Measurements from ENCODE around the gene FBXL16. TPM values are rescaled to one million over a fixed set of nuclear protein-coding genes. Genes with fewer than 3 reads are reported as not detected.

Gene FBXL16
- total and polyA plus RNA-seq, 3 donors from 2014 or later, result 15.8 to 23.4 (median 16.1) TPM

DNA sequence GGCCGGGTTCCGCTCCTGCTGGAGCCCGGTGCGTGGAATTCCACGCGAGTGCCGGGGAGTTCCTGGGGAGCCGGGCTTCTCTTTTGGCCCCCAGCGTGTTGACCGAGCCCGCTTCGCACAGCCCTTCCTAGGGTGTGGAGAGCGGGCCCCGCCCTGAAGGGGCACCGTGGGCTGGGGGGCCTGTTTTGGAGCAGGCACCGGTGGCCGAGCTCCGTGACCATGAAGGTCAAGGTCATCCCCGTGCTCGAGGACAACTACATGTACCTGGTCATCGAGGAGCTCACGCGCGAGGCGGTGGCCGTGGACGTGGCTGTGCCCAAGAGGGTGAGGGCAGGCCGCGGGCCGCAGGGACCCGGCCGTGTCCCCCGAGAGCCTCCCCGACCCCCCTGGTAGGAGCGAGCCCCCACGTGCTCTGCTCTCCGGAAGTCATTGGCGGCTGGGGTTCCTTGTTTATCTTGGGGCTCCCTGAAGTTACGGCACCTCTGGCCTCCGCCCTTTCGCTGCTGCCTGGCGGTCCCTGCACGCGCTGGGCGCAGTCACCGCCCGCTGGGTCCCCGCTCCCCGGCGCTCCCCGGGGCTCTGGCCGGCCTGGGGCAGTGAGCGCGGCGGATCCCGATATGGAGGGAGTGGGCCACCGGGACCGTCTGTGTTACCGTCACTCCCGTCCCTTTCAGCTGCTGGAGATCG lies 21.8 kb upstream of the FBXL16 start:
- TF ChIP-seq POLR2A (IDR thresholded peaks at IDR 0.05), result no peak
- TF ChIP-seq, protein P1, sequence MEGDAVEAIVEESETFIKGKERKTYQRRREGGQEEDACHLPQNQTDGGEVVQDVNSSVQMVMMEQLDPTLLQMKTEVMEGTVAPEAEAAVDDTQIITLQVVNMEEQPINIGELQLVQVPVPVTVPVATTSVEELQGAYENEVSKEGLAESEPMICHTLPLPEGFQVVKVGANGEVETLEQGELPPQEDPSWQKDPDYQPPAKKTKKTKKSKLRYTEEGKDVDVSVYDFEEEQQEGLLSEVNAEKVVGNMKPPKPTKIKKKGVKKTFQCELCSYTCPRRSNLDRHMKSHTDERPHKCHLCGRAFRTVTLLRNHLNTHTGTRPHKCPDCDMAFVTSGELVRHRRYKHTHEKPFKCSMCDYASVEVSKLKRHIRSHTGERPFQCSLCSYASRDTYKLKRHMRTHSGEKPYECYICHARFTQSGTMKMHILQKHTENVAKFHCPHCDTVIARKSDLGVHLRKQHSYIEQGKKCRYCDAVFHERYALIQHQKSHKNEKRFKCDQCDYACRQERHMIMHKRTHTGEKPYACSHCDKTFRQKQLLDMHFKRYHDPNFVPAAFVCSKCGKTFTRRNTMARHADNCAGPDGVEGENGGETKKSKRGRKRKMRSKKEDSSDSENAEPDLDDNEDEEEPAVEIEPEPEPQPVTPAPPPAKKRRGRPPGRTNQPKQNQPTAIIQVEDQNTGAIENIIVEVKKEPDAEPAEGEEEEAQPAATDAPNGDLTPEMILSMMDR (IDR thresholded peaks at IDR 0.05), result no peak
- H3K36me3 ChIP-seq (ENCODE audit: low read depth, missing control alignments), result no peaks in the 10 kb centered on the region
- no peak overlapping the region for H3K27ac ChIP-seq
- H3K4me1 ChIP-seq, result peaks cover 16% of the 10 kb centered on the region
- intact Hi-C loops (cut with DNase I; ENCODE audit: low total_unique reads), result no loop called here
- WGBS, 2 donors, result 1 to 3% methylated on average over 14 to 46 of the region's 61 CpGs
- H3K4me3 ChIP-seq, result peak overlapping the region; percentile 43 to 58
- H3K27me3 ChIP-seq, result no peaks in the 10 kb centered on the region
- DNase-seq, result no peak
- H3K9me3 ChIP-seq, result no peaks in the 10 kb centered on the region

DNA sequence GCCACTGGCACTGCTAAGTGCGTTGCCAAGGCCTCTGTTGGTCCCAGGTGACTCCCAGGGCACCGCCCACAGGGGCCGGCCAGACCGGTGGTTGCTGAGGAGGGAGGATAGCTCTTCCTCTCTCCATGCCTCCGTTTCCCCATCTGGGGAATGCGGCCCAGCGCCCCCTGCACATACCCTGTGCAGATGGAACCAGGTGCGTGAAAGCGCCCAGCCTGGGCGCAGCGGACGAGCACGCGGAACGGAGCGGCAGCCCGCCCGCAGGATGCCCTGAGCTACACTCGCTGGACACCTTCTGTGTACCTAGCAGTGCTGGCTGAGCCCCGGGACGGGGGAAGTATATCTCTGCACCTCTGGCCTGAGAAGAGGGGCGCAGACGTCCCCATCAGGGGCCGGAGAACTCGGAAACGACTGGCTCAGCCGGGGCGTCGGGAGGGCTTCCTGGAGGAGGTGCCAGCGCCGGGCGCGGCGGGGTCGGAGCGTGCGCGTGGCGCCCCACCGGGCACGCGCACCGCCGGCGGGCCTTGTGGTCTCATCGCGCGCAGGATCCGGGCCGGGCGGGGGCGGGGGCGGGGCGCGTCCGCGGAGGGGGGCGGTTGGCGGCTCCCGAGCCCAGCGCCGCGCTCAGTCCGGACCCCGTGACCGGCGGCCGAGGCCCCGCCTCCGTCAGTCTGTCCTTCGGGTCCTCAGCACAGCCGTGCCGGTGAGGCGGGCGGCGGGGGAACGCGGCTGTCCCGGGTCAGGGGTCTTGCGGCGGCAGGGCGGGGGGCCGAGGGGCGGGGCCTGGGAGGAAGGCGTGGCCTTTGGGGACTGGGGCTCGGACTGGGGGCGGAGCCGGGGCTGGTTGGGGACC lies 21.1 kb upstream of the FBXL16 start, which contains the start of the genes CCDC78 and HAGHL:
Gene CCDC78 (minus strand): TSS at position 6 of the 853 bp plus-strand sequence. CDS start 76 bp downstream, outside the sequence.
Gene HAGHL (plus strand): TSS at position 669 of the 853 bp plus-strand sequence. CDS start 404 bp downstream, outside the sequence.
- H3K27ac ChIP-seq, result no peak within 1 kb of the TSS
- no peaks in the 10 kb centered on the region for H3K9me3 ChIP-seq
- TF ChIP-seq, protein P1 (IDR thresholded peaks at IDR 0.05), result no peak
- TF ChIP-seq POLR2A (IDR thresholded peaks at IDR 0.05), result no peak
- intact Hi-C loops (cut with DNase I; ENCODE audit: low total_unique reads), result no loop called here
- H3K27me3 ChIP-seq, result no peaks in the 10 kb centered on the region
- no peaks in the 10 kb centered on the region for H3K36me3 ChIP-seq (ENCODE audit: low read depth, missing control alignments)
- WGBS, 2 donors, result 0 to 3% methylated on average over 2 to 49 of the region's 88 CpGs
- DNase-seq, result peak; percentile 63
- H3K4me1 ChIP-seq, result peaks cover 19% of the 10 kb centered on the region
- peak within 1 kb of the TSS; percentile 43 to 58 for H3K4me3 ChIP-seq

DNA sequence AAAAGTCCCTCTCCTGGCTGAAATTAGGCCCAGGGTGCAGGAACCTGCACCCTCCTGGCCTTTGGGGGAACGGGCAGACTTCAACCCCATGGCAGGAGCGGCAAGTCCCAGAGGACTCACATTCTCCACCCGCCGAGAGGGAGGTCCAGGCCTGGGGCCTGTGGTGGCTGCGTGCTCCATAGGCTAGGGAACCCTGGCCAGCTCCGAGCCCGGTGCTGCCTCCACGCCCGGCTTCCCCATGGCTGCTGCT lies 20.5 kb upstream of the FBXL16 start:
- Histone ChIP-seq H3K36me3 (ENCODE audit: low read depth, missing control alignments) (no peaks in the 10 kb centered on the region), H3K27ac (no peak overlapping the region), H3K27me3 (no peaks in the 10 kb centered on the region), H3K4me1 (peaks cover 22% of the 10 kb centered on the region), H3K4me3 (no peak overlapping the region), H3K9me3 (no peaks in the 10 kb centered on the region)
- TF ChIP-seq, protein P1 (IDR thresholded peaks at IDR 0.05), result no peak
- no peak for TF ChIP-seq POLR2A (IDR thresholded peaks at IDR 0.05)
- 20 to 23% methylated on average over 4 to 9 of the region's 9 CpGs for WGBS, 2 donors
- intact Hi-C loops (cut with DNase I; ENCODE audit: low total_unique reads), result no loop called here
- DNase-seq, result no peak

DNA sequence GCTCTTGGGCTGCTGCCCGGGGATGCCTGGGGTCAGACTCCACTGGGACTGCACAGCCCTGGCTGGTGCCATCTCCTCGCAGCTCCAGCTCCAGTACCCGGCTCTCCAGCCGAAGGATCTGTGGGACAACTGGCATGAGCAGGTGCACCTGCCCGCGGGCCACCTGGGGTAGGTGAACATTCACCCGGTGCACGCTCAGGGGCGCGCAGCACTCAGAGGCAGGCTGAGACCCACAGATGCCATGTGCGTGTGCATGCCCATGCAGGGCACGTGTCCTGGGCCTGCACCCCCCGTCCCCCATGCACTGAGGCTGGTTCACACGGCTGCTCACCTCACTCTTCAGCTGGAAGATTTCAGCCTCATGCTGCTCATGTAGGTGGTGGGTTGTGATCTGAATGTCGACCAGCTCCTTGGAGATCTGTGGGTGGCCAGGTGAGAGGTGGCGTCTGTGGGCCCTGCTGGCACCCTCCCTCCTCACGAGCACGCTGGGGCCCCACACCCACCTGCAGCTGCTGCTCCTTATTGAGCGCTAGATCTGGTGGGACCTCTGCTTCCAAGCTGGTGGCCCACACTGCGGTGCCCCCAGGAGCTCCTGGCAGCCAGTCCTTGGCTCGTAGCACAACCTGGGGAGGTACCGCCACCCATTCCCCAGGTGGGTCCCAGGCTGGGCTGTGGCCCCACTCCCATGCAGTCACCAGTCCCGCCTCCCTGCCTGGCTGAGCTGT lies 20.0 kb upstream of the FBXL16 start:
- H3K4me1 ChIP-seq, result peaks cover 22% of the 10 kb centered on the region
- H3K9me3 ChIP-seq, result no peaks in the 10 kb centered on the region
- no peak overlapping the region for H3K27ac ChIP-seq
- H3K27me3 ChIP-seq, result no peaks in the 10 kb centered on the region
- intact Hi-C loops (cut with DNase I; ENCODE audit: low total_unique reads), result no loop called here
- no peak for TF ChIP-seq POLR2A (IDR thresholded peaks at IDR 0.05)
- TF ChIP-seq, protein P1 (IDR thresholded peaks at IDR 0.05), result no peak
- 44 to 82% methylated on average over 5 to 23 of the region's 23 CpGs for WGBS, 2 donors
- no peaks in the 10 kb centered on the region for H3K36me3 ChIP-seq (ENCODE audit: low read depth, missing control alignments)
- H3K4me3 ChIP-seq, result no peak overlapping the region
- DNase-seq, result no peak
